DMS114 treated with DMSO at 0.1 percent for 48 hours (cell line): ENCODE data around the gene UNC5CL.

ENCODE experiments used
- DNase-seq: peaks from one replicate; lab custom pipeline; 2025; ENCODE audit not compliant: unreplicated experiment; lab: John Stamatoyannopoulos, UW

UNC5CL gene, protein sequence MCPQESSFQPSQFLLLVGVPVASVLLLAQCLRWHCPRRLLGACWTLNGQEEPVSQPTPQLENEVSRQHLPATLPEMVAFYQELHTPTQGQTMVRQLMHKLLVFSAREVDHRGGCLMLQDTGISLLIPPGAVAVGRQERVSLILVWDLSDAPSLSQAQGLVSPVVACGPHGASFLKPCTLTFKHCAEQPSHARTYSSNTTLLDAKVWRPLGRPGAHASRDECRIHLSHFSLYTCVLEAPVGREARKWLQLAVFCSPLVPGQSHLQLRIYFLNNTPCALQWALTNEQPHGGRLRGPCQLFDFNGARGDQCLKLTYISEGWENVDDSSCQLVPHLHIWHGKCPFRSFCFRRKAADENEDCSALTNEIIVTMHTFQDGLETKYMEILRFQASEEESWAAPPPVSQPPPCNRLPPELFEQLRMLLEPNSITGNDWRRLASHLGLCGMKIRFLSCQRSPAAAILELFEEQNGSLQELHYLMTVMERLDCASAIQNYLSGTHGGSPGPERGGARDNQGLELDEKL

DNA sequence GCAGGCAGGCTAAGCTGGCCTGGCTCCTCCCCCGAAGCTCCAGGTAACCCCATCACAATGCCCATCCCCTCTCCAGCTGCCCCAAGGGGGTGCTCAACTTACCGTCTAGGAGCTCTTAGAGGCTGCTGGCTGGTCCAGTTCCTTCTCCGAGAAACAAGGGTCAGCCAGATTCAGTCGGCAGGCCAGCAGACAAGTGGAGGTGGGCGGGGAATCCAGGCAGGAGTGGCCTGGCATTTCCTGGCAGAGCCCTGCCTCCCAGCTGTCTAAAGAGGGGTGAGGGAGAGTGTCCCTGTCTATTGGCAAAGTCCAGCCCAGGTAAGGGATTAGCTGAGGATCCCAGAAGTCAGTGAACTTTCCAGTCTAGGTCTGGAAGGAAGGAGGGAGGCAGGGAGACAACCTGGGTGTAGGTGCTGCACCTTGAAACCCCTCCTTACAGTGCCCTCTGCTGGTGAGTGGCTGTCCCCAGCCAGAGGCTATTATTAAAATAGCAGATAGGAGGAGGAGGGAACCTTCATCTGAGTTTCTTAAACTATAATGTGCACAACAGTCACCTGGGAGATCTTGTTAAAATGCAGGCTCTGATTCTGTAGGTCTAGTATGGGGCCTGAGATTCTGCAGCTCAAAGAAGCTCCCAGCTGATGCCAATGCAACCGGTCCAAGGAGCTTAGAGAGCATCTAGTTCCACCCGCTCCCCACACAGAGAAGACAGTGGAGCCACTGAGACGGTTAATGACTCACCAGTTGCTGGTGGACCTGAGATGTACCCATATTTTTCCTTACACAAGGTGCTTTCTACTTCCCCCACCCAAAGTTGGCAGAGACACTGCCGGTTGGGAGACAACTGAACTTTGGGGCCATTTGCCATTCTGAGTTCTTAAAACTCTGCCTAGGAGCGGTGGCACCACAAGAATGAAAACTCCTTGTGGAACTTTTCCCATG lies at the start of gene UNC5CL:
Gene UNC5CL (minus strand): TSS at position 162 of the 939 bp plus-strand sequence. CDS start 4,147 bp downstream, outside the sequence.
- DNase-seq: no peak

DNA sequence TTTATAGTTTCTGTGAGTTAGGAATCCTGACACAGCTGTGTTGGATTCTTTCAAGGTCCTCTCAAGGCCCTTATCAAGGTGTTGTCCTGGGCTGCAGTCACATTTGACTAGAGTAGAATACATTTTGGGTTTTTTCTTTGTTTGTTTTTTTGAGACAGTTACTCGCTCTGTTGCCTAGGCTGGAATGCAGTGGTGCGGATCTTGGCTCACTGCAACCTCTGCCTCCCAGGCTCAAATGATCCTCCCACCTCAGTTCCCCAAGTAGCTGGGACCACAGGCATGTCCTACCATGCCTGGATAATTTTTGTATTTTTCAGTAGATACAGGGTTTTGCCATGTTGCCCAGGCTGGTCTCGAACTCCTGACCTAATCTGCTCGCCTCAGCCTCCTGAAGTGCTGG lies 49.4 kb upstream of the UNC5CL start:
- DNase-seq: no peak

DNA sequence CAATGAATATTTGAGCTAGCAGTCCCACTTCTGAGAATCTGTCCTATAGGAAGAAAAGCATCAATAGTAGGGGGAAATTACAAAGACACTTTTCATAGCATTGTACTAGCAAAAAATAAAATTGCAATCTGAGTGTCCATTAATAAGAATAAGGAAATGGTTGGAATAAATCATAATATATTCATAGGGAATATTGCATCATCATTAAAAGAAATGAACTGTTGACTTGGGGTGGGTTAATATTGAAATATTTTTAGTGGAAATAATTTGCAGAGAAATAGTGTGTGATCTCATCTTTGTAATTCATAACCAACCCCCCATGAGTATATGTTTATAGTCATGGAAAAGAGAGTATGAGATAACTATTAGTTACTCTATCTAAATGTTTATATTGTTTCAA lies 46.2 kb upstream of the UNC5CL start:
- no peak for DNase-seq

DNA sequence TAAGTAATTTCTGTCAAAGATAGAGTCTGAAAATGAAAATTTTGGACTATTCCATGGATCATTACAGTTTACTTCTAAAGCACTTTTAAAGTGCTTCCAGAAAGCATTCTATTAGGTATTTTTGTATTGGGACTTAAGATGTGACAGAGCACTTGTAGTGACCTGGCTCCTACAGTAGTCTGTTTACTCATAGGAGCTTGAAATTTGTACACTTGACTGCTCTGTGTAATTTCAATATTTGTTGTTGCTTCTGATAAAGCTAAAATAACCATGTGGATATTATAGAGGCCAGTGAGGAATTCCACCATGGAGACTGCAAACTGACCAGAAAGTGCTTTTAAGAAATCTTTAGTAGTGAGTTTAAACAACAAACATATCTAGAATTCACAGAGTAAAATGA lies 44.1 kb upstream of the UNC5CL start:
- DNase-seq: no peak

DNA sequence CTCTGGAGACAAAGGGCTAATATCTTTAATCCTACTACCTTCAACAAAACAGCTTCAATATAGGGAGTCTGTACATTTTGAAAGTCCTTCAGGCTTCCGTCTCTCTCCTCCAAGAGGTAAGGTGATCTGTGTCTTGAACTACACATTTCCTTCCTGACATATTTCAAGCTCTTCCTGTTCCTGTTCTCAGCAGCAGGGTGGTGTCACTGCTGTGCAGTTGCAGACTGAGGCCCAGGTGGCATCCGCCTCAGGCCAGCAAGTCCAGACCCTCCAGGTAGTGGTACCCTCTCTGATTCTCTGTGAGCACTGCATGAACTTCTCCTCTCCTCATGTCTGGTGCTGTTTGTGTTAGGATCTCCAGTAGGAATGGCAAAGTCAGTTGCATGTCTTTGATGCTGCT lies 41.6 kb upstream of the UNC5CL start:
- DNase-seq: no peak

DNA sequence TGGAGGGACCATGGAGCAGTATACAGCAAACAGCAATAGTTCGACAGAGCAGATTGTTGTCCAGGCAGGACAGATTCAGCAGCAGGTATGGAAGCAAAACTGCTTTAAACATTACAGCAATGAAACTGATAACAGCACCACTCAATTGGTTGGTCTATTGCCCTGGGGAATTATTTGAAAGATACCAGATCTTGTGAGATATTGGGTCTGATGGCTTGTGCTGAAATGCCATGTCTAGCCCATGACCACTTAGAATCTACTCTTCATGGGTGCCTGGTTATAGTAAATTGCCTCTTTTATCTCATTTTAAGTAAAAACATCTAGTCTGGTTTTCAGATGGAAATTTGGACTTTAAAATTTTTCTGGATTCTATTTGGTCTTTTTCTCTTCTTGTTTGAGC lies 40.1 kb upstream of the UNC5CL start:
- DNase-seq: no peak

DNA sequence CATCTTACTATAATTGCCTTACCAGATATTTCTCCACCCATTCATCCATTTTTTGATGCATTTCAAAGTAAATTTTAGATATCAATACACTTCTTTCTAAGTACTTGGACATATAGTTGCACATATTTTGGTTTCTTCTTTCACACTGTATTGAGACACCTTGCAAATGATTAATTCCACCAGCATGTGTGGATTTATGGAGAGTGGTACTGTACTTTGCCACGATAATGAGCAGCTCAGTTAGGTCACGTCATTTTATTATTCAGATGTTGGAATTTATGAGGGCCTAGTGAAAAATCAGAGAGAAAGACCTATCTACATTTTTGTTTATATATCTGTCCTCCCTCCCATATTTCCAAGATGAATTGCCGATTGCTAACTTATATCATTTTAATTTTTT lies 39.1 kb upstream of the UNC5CL start:
- DNase-seq: no peak

DNA sequence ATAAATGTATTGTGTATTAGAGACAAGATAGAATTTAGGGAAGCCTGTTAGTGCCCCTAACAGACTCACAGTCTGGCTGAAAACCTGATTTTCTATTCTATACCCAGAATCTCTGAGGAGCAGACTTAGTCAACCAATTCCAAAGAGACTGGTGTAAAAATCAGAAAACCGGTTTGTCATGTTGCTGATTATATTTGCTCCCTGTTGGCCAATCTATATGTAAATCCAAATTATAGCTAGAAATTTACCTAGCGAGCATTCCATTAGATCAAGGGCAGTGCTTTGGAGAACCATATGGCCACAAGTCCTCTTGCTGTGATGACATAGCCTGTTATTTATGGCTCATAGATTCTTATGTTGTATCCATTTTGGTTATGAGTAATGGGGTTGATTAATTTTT lies 38.5 kb upstream of the UNC5CL start:
- DNase-seq: no peak

DNA sequence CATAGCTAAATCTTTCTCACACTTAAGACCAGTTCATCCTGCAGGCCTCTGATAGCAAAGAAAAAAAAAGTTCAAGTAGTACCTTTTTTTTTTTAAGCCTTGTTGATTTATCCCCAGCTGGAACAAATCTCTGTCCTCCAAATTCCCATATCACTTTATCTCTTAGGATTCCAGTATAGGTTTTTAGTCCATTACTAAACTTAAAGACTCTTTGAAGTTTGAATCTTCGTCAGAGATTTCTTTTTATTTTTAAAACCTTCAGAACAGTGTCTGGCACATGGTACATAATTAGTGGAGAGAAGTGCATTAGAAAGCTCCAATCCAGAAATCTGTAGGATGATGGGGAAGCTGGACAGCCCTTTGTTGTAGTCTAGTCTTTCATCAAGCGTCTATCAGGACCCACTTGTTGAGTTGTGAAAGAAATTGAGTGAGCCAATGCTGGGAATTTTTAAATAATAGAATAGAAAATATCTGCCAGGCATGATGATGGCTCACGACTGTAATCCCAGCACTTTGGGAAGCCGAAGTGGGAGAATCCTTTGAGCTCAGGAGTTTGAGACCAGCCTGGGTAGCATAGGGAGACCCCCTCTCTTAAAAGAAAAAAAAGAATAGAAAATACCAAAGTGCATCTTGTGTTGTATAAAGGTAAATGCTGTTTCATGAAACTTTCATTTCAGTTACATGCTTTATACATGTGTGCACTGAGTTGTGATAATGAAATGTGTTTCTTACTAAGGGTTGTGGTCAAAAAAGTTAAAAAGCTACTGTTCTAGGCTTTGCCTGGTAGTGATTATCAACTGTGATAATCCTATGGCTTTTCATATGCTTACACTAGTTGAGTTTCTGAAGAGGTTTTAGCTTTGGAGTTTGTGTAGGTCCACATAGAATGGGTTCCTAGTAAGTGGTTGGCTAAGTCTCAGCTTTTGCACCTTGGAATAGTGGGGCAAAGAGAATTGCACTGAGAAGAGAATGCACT lies 36.9 kb upstream of the UNC5CL start:
- no peak for DNase-seq

DNA sequence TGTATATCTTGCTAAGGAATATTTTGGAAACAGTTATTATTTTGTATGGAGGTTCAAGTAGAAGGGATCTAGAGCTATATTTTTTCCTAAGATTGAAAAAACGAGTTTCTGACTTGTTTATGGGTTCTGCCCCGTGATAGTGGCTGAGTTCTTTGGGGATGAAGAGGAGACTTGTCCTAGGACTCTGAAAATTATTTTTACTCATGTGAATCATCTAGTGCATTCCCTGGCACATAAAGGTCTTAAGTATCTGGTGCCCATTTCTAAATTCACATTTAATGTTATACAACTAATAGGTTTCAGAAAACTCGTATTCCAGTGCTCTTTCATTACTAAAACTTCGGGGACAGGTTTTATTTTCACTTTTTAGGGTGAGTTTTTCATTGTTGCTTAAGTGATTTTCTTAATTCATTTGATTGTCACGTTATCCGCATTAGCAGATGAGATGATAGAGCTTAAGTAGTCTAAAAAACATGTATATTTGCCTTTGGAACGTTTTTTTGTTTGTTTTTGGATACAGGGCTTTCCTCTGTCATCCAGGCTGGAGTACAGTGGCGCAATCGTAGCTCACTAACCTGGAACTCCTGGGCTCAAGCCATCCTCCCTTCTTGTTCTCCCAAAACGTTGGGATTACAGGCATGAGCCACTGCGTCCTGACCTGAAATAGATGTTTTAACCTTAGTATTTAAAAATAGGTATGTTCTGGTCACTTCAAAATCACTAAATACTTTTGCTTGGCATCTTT lies 35.8 kb upstream of the UNC5CL start:
- DNase-seq: no peak

DNA sequence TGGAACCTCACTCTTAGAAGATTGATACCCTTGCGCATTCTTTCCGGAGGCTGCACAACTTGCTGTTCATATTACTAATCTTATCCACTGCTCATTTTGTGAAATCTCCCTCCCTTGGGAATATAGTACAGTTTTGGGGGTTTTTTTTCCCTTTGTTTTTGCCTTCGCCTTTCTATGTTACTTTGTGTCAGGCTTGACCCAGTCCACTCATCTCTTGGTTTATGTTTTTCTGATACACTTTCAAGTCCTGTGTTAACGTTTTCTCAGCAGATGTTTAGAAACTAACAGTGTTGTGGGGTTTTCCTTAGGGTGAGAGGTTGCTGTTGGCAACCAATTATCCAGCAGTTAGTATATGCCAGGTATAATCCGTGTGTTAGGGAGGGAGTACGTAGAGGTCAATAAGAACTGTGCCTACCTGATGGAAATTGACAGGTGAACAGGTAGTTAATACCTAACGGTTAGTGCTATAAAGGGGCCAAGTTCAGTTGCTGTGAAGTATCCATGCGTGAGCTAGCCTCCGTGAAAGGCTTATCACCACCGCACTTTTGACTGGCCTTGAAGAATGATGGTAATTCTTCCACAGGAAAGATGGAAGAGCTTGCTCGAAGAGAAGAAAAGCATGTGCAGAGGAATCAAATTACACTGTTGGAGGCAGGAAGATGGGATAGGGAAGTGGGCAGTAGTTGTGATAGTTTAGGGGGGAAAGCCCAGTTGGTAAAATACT lies 35.1 kb upstream of the UNC5CL start:
- DNase-seq: no peak

DNA sequence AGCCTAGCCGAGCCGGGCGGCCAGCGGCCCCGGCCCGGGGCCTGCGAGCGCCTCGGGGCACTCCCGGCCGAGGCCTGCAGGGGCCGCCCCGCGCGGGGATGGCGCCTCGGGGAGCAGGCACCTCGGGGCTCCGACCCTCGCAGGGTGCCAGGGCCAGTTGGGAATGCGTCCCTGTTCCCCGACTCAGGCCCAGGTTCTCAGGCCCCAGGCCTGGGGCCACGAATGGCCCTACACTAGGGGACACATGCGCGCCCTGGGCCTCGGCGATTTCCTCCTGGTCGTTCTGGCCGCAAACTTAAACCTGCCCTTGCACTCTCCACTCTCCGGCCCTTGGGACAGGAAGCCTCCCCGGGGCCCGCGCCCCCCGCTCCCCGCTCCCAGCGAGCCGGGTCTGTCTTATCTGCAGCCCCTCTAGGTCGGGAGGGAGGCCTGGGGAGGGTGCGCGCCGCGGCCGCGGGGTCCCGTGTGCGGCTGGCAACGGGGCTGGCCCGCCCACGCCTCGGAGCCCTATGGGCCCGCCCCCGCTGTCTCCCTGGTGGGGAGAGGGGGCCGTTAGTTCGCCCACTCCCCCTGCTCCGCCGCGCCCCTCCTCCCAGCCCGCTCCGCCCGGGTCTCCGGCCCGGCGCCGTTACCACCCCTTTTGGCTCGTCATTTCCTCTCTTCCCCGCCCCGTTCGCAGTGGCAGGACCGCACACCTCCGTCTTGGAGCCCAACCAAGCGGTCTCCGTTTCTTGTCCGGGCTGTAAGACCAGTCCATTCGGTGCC lies 34.4 kb upstream of the UNC5CL start:
- peak; percentile 81 for DNase-seq

DNA sequence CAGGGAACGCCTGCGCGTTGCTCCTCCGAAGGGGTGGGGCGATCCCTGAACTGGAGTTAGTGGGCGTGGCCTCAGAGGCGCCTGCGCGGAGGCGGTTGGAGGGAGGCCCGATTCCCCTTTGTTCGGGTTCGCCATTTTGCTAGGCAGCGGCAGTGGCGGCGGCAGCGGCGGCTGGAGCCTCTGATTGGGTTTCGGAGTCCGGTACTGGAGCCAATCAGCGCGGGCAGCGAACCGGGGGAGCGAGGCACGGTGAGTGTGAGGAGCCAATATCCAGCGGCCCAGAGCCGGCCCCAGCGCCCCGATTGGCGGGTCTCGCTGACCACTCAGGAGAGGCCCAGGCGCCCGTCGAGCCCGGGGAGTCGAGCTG lies 33.8 kb upstream of the UNC5CL start, which contains the start of gene NFYA:
Gene NFYA (plus strand): TSS at position 139 of the 367 bp plus-strand sequence. CDS start 6,116 bp downstream, outside the sequence.
- no peak for DNase-seq

DNA sequence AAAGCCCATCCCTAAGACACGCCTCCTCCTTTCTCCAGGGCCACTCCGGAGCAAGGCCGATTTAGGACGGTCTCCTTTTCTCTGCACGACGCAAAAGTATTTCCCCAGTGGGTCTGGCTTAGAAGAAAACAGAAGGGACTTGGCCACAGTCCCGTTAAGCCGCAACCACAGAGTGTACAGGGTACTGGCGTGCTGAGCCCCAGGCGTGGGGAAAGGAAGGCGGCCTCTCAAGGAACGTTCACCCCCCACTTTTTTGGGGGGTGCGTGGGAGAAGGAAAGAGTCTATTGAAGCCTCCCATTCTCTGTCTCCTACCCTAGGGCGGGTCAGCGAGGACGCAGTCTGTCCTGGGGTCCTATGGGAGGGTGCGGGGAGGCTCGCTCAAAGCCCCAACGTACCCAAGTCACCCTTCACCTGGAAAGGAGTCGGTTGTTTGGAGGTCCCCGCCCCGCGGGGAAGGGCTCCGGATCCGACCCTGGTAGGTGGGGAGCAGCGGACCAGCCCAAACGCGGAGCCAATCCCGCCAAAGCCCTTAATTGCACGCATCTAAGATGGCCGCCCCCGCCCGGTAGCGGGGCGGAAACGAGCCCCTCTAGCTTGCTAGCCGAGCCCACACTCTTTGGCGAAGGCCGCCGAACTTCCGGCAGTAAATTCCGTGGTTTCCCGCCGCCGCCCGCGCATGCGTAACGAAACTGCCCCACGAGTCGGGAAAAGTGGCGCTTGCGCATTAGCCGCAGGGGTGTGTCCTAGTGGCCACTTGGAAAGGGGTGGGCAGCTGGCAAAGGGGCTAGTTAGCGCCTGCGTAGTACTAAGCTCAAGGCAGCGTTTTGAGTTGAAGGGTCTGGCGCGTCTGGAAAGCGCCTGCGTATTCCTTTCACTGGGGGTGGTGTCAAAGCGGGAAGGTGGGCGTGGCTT lies 33.2 kb upstream of the UNC5CL start, which contains the start of gene OARD1:
Gene OARD1 (minus strand): TSS at position 434 of the 913 bp plus-strand sequence. CDS start 722 bp downstream, outside the sequence.
- peak; percentile 100 for DNase-seq

DNA sequence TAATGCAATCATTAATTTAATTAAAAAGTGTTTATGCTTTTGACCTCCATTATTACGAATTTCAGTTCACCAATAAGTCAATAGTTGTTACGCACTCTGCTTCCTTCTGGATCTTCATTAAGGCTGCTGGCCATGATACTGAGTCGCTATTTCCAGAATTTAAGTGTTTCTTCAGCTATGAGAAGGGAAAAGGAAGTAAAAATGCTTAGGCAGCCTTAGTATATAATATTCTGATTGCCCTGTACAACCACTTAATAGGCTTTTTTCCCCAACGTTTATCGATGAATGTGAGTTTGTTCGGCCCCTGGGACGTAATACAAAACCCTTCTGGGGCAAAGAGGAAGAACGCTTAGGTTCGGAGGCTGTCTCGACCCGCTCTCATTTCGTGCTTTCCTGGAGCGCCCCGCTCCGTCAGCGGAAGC lies 32.5 kb upstream of the UNC5CL start:
- peak; percentile 53 for DNase-seq

DNA sequence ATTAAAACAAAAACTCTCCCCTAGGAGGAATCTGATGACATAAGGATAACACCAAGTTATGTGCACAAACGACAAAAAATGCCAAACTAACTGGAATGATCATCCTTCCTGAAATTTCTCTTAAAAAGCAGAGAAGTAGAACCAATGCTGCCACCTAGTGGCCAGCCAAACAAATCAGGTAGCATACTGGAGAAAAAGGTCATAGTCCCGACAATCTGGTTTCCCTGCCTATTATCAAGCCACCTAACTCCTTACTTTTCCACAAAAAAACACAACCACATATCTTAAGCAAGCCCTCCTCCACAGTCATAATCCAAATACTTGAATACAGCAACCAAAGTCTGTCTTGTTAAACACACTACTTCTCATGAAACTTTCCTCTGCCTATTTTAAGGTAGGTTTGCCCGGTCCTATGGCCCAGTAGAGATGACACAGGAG lies 27.9 kb upstream of the UNC5CL start:
- DNase-seq: peak; percentile 71

DNA sequence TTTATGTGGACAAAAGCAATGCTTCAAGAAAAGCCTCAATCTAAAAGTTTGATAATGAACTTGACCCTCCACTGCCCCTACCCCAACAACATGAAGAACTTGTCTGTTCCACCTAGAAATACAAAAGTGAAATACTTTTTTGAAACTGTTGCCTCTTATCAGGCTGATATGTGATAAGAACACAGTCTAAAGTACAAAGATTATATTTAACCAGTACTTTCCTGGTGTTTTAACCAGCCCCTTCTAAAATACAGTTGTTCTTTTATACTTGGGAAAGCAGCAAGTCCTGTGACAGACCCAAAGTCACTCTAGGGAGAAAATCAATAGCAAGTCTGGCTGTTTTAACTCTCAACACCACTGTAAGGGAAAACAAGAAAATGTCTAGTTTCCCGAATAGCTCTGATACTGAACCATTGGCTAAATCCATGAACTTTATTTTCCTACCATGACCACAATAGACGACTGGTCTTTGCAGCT lies 26.6 kb upstream of the UNC5CL start:
- no peak for DNase-seq
